B cell (primary cell): ENCODE results near the gene GMPR. TPM values are rescaled to one million over a fixed set of nuclear protein-coding genes. Genes with fewer than 3 reads are reported as not detected.

ENCODE experiments used
- ATAC-seq: fragments of 200-7000 bp; cut with Tn5 transposase; one replicate; pipeline ENCODE4 v1.10.0; 2021; ENCODE audit warnings: low read depth, mild to moderate bottlenecking, moderate number of reproducible peaks, moderate library complexity
- CTCF ChIA-PET: fragments of 350-600 bp; sonication (Branson Sonifier 250); formaldehyde crosslinking; loops from one replicate; lab custom pipeline; 2021; ENCODE audit warnings: antibody characterized with exemption, inconsistent platforms; lab: Charles Lee
- POLR2A ChIA-PET: fragments of 350-600 bp; sonication (Branson Sonifier 250); formaldehyde crosslinking; loops from one replicate; lab custom pipeline; 2021; ENCODE audit warnings: antibody characterized with exemption; lab: Charles Lee
- DNase-seq: peaks from one replicate; pipeline ENCODE4 v3.0.0; 2013
- H2AFZ ChIP-seq: 2 replicates; pipeline ENCODE4 v1.6.1; 2012; ENCODE audit warnings: mild to moderate bottlenecking, low read depth, low read length; ENCODE audit not compliant: insufficient read depth, poor library complexity, severe bottlenecking
- H3K27ac ChIP-seq, 2 donors: 1 replicate in 1 of 2; 2 replicates in 1 of 2; pipeline ENCODE4 v1.5.1; 2012 to 2013; ENCODE audit warnings: low read length in 2 of 2, mild to moderate bottlenecking in 2 of 2, moderate library complexity in 1 of 2
- H3K27me3 ChIP-seq, 4 experiments: fragments of 200-600 bp in 1 of 4; sonication (generic) in 1 of 4; replicated peaks in 1 of 4; 1 replicate in 2 of 4; 2 replicates in 2 of 4; pipeline versions ENCODE4 v1.6.1 to v1.7.0; 2013 to 2016; ENCODE audit warnings: low read length in 3 of 4, mild to moderate bottlenecking in 2 of 4, mixed read lengths in 1 of 4, moderate library complexity in 1 of 4; ENCODE audit not compliant: insufficient read depth in 4 of 4, control insufficient read depth in 3 of 4; ENCODE audit errors: control extremely low read depth in 1 of 4
- H3K36me3 ChIP-seq, 2 experiments: replicated peaks in 1 of 2; 1 replicate in 1 of 2; 2 replicates in 1 of 2; pipeline versions ENCODE4 v1.6.1 to v1.7.1; 2013; ENCODE audit warnings: low read length in 1 of 2; ENCODE audit not compliant: insufficient read depth in 2 of 2, control insufficient read depth in 1 of 2; ENCODE audit errors: control extremely low read depth in 1 of 2, extremely low read depth in 1 of 2
- H3K4me1 ChIP-seq, 2 donors: fragments of 200-600 bp in 1 of 2; sonication (generic) in 1 of 2; 1 replicate in 1 of 2; 2 replicates in 1 of 2; pipeline versions ENCODE4 v1.5.1 to v1.6.1; 2013 to 2017; ENCODE audit warnings: low read length in 2 of 2; ENCODE audit not compliant: control insufficient read depth in 2 of 2, insufficient read depth in 2 of 2
- H3K4me2 ChIP-seq: replicated peaks from 2 replicates; pipeline ENCODE3; 2012; ENCODE audit warnings: mild to moderate bottlenecking, low read depth, low read length; ENCODE audit not compliant: poor library complexity, severe bottlenecking
- H3K4me3 ChIP-seq, 5 experiments: fragments of 200-600 bp in 1 of 5; sonication (generic) in 1 of 5; 1 replicate in 3 of 5; 2 replicates in 2 of 5; pipeline versions ENCODE4 v1.5.1 to v1.7.0; 2011 to 2016; ENCODE audit warnings: low read length in 4 of 5, mild to moderate bottlenecking in 4 of 5, low read depth in 2 of 5, control low read depth in 1 of 5, moderate library complexity in 1 of 5; ENCODE audit not compliant: insufficient read depth in 1 of 5; ENCODE audit errors: control extremely low read depth in 1 of 5, extremely low read depth in 1 of 5
- H3K79me2 ChIP-seq: fragments of 200-600 bp; sonication (generic); one replicate; pipeline ENCODE4 v1.6.0; 2016; ENCODE audit warnings: low read length; ENCODE audit not compliant: control insufficient read depth, insufficient read depth
- H3K9ac ChIP-seq: fragments of 200-600 bp; sonication (generic); 2 replicates; pipeline ENCODE4 v1.6.1; 2017; ENCODE audit warnings: mild to moderate bottlenecking, low read length, moderate library complexity
- H3K9me3 ChIP-seq, 3 donors: one replicate each; pipeline versions ENCODE4 v1.6.1 to v1.7.1; 2013; ENCODE audit warnings: low read length in 2 of 3; ENCODE audit not compliant: control insufficient read depth in 2 of 3, insufficient read depth in 1 of 3; ENCODE audit errors: control extremely low read depth in 1 of 3
- H4K20me1 ChIP-seq: 2 replicates; pipeline ENCODE4 v1.6.0; 2012; ENCODE audit warnings: mild to moderate bottlenecking, low read length; ENCODE audit not compliant: insufficient read depth, control insufficient read depth, poor library complexity, severe bottlenecking
- H3K27ac Mint-ChIP-seq: one replicate; pipeline ENCODE4 v1.8.0; 2021; ENCODE audit warnings: mixed read lengths
- H3K27me3 Mint-ChIP-seq: one replicate; pipeline ENCODE4 v1.8.0; 2021; ENCODE audit warnings: mixed read lengths
- H3K4me1 Mint-ChIP-seq: one replicate; pipeline ENCODE4 v1.8.0; 2021; ENCODE audit warnings: mixed read lengths
- H3K4me3 Mint-ChIP-seq: one replicate; pipeline ENCODE4 v1.8.0; 2021; ENCODE audit warnings: mixed read lengths
- H3K9me3 Mint-ChIP-seq: one replicate; pipeline ENCODE4 v1.8.0; 2022; ENCODE audit warnings: mixed read lengths; ENCODE audit not compliant: insufficient read depth
- CTCF ChIP-seq: fragments of 200-600 bp; IDR thresholded peaks from one replicate; pipeline ENCODE4 v1.8.0; 2022; ENCODE audit warnings: antibody characterized with exemption, mild to moderate bottlenecking
- EZH2 ChIP-seq: IDR thresholded peaks from 2 replicates; pipeline ENCODE4 v1.6.1; 2012; ENCODE audit warnings: borderline replicate concordance, low read depth, mild to moderate bottlenecking, moderate library complexity, low read length; ENCODE audit not compliant: insufficient read depth, poor library complexity, severe bottlenecking
- WGBS: methylation state at CpG from one replicate; pipeline ENCODE4 v1.1.5; 2013; ENCODE audit warnings: missing lambda C conversion rate; ENCODE audit not compliant: insufficient coverage; 5-methylcytosine and 5-hydroxymethylcytosine counted together
- intact Hi-C: fragments of 100-400 bp; cut with micrococcal nuclease; formaldehyde crosslinking; loops from one replicate; pipeline ENCODE4 v1.10.0; 2022
- polyA plus RNA-seq: library from polyadenylated mRNA; depleted of rRNA; stranded (reverse); fragments of >200 nt; gene quantifications from 2 replicates; pipeline ENCODE4 v1.2.3, GENCODE V29; 2012
- total RNA-seq, 2 donors: library from RNA; stranded (reverse); fragments of 120-200 nt in 1 of 2; gene quantifications; 1 replicate in 1 of 2; 2 replicates in 1 of 2; pipeline versions ENCODE4 v1.2.3 to v1.2.4, GENCODE V29; 2013 to 2022

Gene GMPR
- total and polyA plus RNA-seq, 2 donors (not counting 1 experiment from before 2014, with no cell fraction given), result 0.82 TPM; not detected in 1

GRCh38 chr6:16278048-16278724 lies 39.8 kb downstream of the GMPR start:
- no peaks in the 10 kb centered on the region for H3K4me1 ChIP-seq
- WGBS, result 88% methylated on average over 8 of the region's 10 CpGs
- no peak overlapping the region for H3K4me3 ChIP-seq
- no peak overlapping the region for H2AFZ ChIP-seq
- H3K36me3 ChIP-seq, result no peaks in the 10 kb centered on the region
- intact Hi-C loops, result no loop called here
- H3K79me2 ChIP-seq, result no peaks in the 10 kb centered on the region
- no peak overlapping the region for H3K27ac ChIP-seq
- H4K20me1 ChIP-seq, result no peaks in the 10 kb centered on the region
- TF ChIP-seq CTCF, result no peak
- no peak for TF ChIP-seq EZH2
- ChIA-PET CTCF (no interaction called here), POLR2A (no interaction called here)
- DNase-seq (no peak), ATAC-seq (no peak)
- peaks cover 18% of the 10 kb centered on the region for H3K27me3 Mint-ChIP-seq
- H3K27me3 ChIP-seq, result peaks cover 0 to 4% (median 0%) of the 10 kb centered on the region in 4 experiments
- H3K27ac Mint-ChIP-seq, result no peak overlapping the region
- no peaks in the 10 kb centered on the region for H3K4me1 Mint-ChIP-seq
- H3K4me2 ChIP-seq, result no peak overlapping the region
- no peaks in the 10 kb centered on the region for H3K9me3 Mint-ChIP-seq
- no peak overlapping the region for H3K9ac ChIP-seq
- H3K9me3 ChIP-seq, result no peaks in the 10 kb centered on the region
- H3K4me3 Mint-ChIP-seq, result no peak overlapping the region

- ATAC-seq (no peak), DNase-seq (no peak)
- H3K36me3 ChIP-seq, result no peaks in the 10 kb centered on the region
- H3K79me2 ChIP-seq, result no peaks in the 10 kb centered on the region
- H2AFZ ChIP-seq, result no peak overlapping the region
- TF ChIP-seq EZH2 (no peak), CTCF (no peak)
- intact Hi-C loops, result no loop called here
- CTCF ChIA-PET, result no interaction called here
- no peak overlapping the region for H3K27ac ChIP-seq
- H3K4me1 Mint-ChIP-seq, result no peaks in the 10 kb centered on the region
- no peaks in the 10 kb centered on the region for H3K4me1 ChIP-seq
- no peak overlapping the region for H3K4me2 ChIP-seq
- H3K9ac ChIP-seq, result no peak overlapping the region
- no peaks in the 10 kb centered on the region for H4K20me1 ChIP-seq
- H3K4me3 Mint-ChIP-seq, result no peak overlapping the region
- H3K27ac Mint-ChIP-seq, result no peak overlapping the region
- no peak overlapping the region for H3K4me3 ChIP-seq
- no peaks in the 10 kb centered on the region for H3K9me3 ChIP-seq
- H3K9me3 Mint-ChIP-seq, result no peaks in the 10 kb centered on the region
- POLR2A ChIA-PET, result no interaction called here
- peaks cover 0 to 4% (median 0%) of the 10 kb centered on the region in 4 experiments for H3K27me3 ChIP-seq
- H3K27me3 Mint-ChIP-seq, result peaks cover 18% of the 10 kb centered on the region
- WGBS, result 88% methylated on average over 9 of the region's 9 CpGs
Measured at GRCh38 chr6:16278750-16279149, 40.4 kb downstream of the GMPR start.
